Measurements from ENCODE around the gene PMM2. TPM values are rescaled to one million over a fixed set of nuclear protein-coding genes. Genes with fewer than 3 reads are reported as not detected.

The PMM2 gene
- total and polyA plus RNA-seq, 2 donors (not counting 3 experiments of a cell fraction or from before 2014, with no cell fraction given): 29.0 to 61.3 TPM

DNA sequence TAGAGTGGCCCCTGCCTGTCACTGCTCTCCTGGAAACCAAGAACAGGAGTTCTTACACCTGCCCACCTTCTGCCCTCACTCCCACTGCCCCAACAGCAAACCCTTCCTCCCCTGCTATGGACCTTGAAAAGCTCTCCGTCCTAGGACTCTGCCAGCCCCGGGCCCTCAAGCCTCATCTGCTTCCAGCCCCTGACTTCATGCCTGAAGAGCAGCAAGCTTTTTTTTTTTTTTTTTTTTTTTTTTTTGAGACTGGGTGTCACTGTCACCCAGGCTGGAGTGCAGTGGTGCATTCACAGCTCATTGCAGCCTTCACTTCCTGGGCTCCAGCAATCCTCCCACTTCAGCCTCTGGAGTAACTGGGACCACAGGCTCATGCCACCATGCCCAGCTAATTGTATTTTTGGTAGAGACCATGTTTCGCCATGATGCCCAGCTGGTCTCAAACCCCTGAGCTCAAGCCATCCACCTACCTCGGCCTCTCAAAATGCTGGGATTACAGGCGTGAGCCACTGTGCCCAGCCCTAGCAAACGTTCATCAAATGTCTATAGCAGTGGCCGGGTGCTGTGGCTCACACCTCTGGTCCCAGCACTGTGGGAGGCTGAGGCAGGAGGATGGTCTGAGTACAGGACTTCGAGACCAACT is 54.2 kb downstream of the PMM2 start:
- H4K20me1 ChIP-seq (replicated peaks; ENCODE audit: control insufficient read depth, extremely low read depth, insufficient read depth, low read length): no peaks in the 10 kb centered on the region
- CTCF ChIA-PET: interaction anchor here (0.6 to 2.7 kb wide), 5 partner anchors 22 to 41 kb away, joined by 3 to 8 read pairs (median 3); no protein-coding TSS in a partner anchor

More for the DNA sequence above, 54.2 kb downstream of the PMM2 start:
- Histone ChIP-seq H3K27ac (ENCODE audit: insufficient read depth, low read depth, low read length) (no peak overlapping the region), H3K79me2 (ENCODE audit: control insufficient read depth, insufficient read depth, low read length) (no peaks in the 10 kb centered on the region), H3K36me3 (ENCODE audit: control insufficient read depth in 2 of 2, extremely low read depth in 1 of 2, insufficient read depth in 2 of 2, low read length in 2 of 2) (peaks cover 5 to 35% of the 10 kb centered on the region in 2 experiments), H3K9me1 (replicated peaks; ENCODE audit: control insufficient read depth, extremely low read depth, insufficient read depth, low read length) (no peaks in the 10 kb centered on the region), H2AFZ (ENCODE audit: low read depth, low read length) (no peak overlapping the region), H3K9me3 (replicated peaks; ENCODE audit: control insufficient read depth, insufficient read depth, low read length) (no peaks in the 10 kb centered on the region), H3K9ac (replicated peaks; ENCODE audit: extremely low read depth, insufficient read depth, low read length) (no peak overlapping the region), H3K27me3 (ENCODE audit: control insufficient read depth in 2 of 2, insufficient read depth in 2 of 2, low read length in 2 of 2) (no peaks in the 10 kb centered on the region), H3K4me1 (ENCODE audit: control insufficient read depth, extremely low read depth, insufficient read depth, low read length) (peaks cover 30% of the 10 kb centered on the region), H3K4me3 (replicated peaks in 1 of 3; ENCODE audit: insufficient read depth in 1 of 3, low read depth in 1 of 3, low read length in 3 of 3) (no peak overlapping the region), H3K4me2 (ENCODE audit: insufficient read depth, low read length) (no peak overlapping the region)
- FAIRE-seq: no peak
- POLR2A ChIA-PET: interaction anchor here (1.6 kb wide), 1 partner anchor 17 kb away, joined by 7 read pairs; the partner anchor contains the start of gene CARHSP1
- BruUV-seq (replicated peaks): no TSS peak
- dilution Hi-C loops (cut with MboI; ENCODE audit: extremely low pct_ligation_motif_present, low sequenced_read_pairs): no loop called here
- DNase-seq (ENCODE audit: low read depth, low spot score): no peak
- TF ChIP-seq MYC (IDR thresholded peaks at IDR 0.05; ENCODE audit: low read depth, low read length) (no peak), JUN (IDR thresholded peaks at IDR 0.05; ENCODE audit: borderline replicate concordance, insufficient read depth, insufficient read length, low read depth) (no peak), FOS (IDR thresholded peaks at IDR 0.05; ENCODE audit: borderline replicate concordance, insufficient read depth, low read length) (no peak), POLR2AphosphoS5 (IDR thresholded peaks at IDR 0.05; ENCODE audit: insufficient read depth, low read depth, low read length) (no peak), GATA2 (IDR thresholded peaks at IDR 0.05; ENCODE audit: insufficient read depth, insufficient read length, low read depth, low read length) (no peak), POLR2A (IDR thresholded peaks at IDR 0.05; ENCODE audit: low read depth, low read length) (no peak), EZH2 (IDR thresholded peaks at IDR 0.05; ENCODE audit: borderline replicate concordance, low read depth, low read length, severe bottlenecking) (no peak)
- TF ChIP-seq, protein P1, sequence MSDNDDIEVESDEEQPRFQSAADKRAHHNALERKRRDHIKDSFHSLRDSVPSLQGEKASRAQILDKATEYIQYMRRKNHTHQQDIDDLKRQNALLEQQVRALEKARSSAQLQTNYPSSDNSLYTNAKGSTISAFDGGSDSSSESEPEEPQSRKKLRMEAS (IDR thresholded peaks at IDR 0.05; ENCODE audit: insufficient read depth, insufficient read length): no peak
- TF ChIP-seq, protein P2, sequence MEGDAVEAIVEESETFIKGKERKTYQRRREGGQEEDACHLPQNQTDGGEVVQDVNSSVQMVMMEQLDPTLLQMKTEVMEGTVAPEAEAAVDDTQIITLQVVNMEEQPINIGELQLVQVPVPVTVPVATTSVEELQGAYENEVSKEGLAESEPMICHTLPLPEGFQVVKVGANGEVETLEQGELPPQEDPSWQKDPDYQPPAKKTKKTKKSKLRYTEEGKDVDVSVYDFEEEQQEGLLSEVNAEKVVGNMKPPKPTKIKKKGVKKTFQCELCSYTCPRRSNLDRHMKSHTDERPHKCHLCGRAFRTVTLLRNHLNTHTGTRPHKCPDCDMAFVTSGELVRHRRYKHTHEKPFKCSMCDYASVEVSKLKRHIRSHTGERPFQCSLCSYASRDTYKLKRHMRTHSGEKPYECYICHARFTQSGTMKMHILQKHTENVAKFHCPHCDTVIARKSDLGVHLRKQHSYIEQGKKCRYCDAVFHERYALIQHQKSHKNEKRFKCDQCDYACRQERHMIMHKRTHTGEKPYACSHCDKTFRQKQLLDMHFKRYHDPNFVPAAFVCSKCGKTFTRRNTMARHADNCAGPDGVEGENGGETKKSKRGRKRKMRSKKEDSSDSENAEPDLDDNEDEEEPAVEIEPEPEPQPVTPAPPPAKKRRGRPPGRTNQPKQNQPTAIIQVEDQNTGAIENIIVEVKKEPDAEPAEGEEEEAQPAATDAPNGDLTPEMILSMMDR (IDR thresholded peaks at IDR 0.05; ENCODE audit: extremely low read depth in 1 of 2, insufficient read depth in 1 of 2, low read depth in 1 of 2, low read length in 2 of 2): no peak
- intact Hi-C loops (cut with micrococcal nuclease): no loop called here
